Measurements from ENCODE around the gene ADK. TPM values are rescaled to one million over a fixed set of nuclear protein-coding genes. Genes with fewer than 3 reads are reported as not detected.

The ADK gene
- total and polyA plus RNA-seq, 8 donors, result 7.2 to 66.1 (median 21.5) TPM

GRCh38 chr10:74541375-74541774, 390.4 kb downstream of the ADK start:
- Histone ChIP-seq H3K4me1 (peaks cover 0 to 5% (median 2%) of the 10 kb centered on the region in 4 donors), H3K4me3 (no peak overlapping the region), H3K27me3 (no peaks in the 10 kb centered on the region), H3K36me3 (no peaks in the 10 kb centered on the region), H3K9me3 (no peaks in the 10 kb centered on the region), H3K27ac (no peak overlapping the region)
- WGBS, 5 donors, result 93 to 100% (median 96%) methylated on average over 1 of the region's 1 CpG
- no peak for DNase-seq
- TF ChIP-seq, protein P1, sequence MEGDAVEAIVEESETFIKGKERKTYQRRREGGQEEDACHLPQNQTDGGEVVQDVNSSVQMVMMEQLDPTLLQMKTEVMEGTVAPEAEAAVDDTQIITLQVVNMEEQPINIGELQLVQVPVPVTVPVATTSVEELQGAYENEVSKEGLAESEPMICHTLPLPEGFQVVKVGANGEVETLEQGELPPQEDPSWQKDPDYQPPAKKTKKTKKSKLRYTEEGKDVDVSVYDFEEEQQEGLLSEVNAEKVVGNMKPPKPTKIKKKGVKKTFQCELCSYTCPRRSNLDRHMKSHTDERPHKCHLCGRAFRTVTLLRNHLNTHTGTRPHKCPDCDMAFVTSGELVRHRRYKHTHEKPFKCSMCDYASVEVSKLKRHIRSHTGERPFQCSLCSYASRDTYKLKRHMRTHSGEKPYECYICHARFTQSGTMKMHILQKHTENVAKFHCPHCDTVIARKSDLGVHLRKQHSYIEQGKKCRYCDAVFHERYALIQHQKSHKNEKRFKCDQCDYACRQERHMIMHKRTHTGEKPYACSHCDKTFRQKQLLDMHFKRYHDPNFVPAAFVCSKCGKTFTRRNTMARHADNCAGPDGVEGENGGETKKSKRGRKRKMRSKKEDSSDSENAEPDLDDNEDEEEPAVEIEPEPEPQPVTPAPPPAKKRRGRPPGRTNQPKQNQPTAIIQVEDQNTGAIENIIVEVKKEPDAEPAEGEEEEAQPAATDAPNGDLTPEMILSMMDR (IDR thresholded peaks at IDR 0.05), result no peak
- no peak for TF ChIP-seq EP300 (IDR thresholded peaks at IDR 0.05)
- TF ChIP-seq POLR2AphosphoS5 (IDR thresholded peaks at IDR 0.05), result no peak
- intact Hi-C loops (cut with DNase I; ENCODE audit: low total_unique reads), result no loop called here

DNA sequence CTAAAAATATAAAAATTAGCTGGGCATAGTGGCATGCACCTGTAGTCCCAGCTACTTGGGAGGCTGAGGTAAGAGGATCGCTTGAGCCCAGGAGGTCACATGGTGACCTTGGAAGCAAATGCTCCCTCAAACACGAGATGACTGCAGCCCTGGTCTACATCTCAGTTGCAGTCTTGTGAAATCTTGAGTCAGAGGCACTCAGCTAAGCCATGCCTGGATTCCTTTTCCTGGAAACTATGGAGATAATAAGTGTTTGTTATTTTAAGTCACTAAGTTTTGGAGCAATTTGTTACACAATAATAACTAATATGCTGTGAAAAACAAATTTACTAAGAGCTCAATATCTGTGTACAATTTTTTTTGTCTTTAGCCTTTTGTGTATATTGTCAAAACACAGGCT, 391.1 kb downstream of the ADK start:
- peak overlapping the region in 2 of 5 donors; percentile 16 to 35 for H3K27ac ChIP-seq
- 65 to 89% (median 69%) methylated on average over 2 of the region's 2 CpGs for WGBS, 5 donors
- intact Hi-C loops (cut with DNase I; ENCODE audit: low total_unique reads), result no loop called here

GRCh38 chr10:74543276-74543675, 392.3 kb downstream of the ADK start:
- Histone ChIP-seq H3K4me3 (no peak overlapping the region), H3K9me3 (no peaks in the 10 kb centered on the region), H3K27ac (peak overlapping the region in 1 of 5 donors; percentile 13), H3K4me1 (peaks cover 0 to 5% (median 2%) of the 10 kb centered on the region in 4 donors), H3K27me3 (no peaks in the 10 kb centered on the region), H3K36me3 (no peaks in the 10 kb centered on the region)
- DNase-seq, result no peak
- intact Hi-C loops (cut with DNase I; ENCODE audit: low total_unique reads), result no loop called here
- TF ChIP-seq, protein P1 (IDR thresholded peaks at IDR 0.05), result no peak
- 66 to 91% (median 81%) methylated on average over 1 of the region's 1 CpG for WGBS, 5 donors

More for the DNA sequence above, 391.1 kb downstream of the ADK start:
- TF ChIP-seq EP300 (IDR thresholded peaks at IDR 0.05) (no peak), POLR2AphosphoS5 (IDR thresholded peaks at IDR 0.05) (peak; percentile 60 to 78 (median 76))
- DNase-seq, result peak in 1 of 2 donors; percentile 5
- Histone ChIP-seq H3K4me3 (no peak overlapping the region), H3K27me3 (no peaks in the 10 kb centered on the region), H3K4me1 (peaks cover 0 to 5% (median 2%) of the 10 kb centered on the region in 4 donors), H3K9me3 (no peaks in the 10 kb centered on the region), H3K36me3 (no peaks in the 10 kb centered on the region)

DNA sequence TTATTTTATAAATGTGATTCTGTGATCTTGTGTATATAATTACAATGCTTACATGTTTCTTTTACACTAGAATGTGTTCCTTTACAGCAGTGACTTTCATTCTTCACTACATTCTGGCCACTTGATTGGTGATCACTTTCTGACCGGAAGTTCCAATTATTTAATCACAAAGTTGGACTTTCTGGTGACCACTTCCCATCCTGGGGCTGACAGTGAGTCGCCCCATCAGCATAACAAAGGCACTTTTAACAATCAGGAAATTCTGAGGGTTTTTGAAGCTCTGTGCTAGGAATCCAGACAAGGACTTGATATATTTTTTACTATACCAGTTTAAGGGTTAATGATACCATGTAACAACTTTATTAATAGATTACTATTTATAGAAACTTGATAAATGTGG, 393.1 kb downstream of the ADK start:
- Histone ChIP-seq H3K27ac (peak overlapping the region in 1 of 5 donors; percentile 9), H3K4me1 (peaks cover 0 to 5% (median 2%) of the 10 kb centered on the region in 4 donors), H3K27me3 (no peaks in the 10 kb centered on the region), H3K9me3 (no peaks in the 10 kb centered on the region), H3K4me3 (no peak overlapping the region), H3K36me3 (no peaks in the 10 kb centered on the region)
- no peak for DNase-seq
- intact Hi-C loops (cut with DNase I; ENCODE audit: low total_unique reads), result no loop called here
- TF ChIP-seq, protein P1 (IDR thresholded peaks at IDR 0.05), result no peak
- no peak for TF ChIP-seq EP300 (IDR thresholded peaks at IDR 0.05)
- no peak for TF ChIP-seq POLR2A (IDR thresholded peaks at IDR 0.05)
- no peak for TF ChIP-seq POLR2AphosphoS5 (IDR thresholded peaks at IDR 0.05)
- 86 to 94% (median 90%) methylated on average over 2 of the region's 2 CpGs for WGBS, 5 donors

DNA sequence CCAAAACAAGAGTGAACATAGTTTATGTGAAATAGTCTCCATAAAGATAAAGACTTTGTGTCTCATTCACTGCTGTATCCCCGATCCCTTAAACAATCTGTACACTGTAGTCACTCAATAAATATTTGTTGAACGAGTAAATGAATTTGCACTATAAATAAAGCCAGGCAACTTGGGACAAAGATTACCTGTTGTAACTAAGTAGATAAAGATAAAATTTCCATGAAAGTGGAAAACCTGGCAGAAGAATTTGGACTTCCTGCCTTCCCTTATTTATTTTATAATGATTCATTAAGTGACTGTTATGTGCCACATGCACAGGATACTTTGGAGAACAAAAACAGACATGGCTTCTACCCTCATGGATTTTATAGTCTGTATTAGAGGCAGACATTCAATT, 397.7 kb downstream of the ADK start:
- peaks cover 0 to 5% (median 2%) of the 10 kb centered on the region in 4 donors for H3K4me1 ChIP-seq
- intact Hi-C loops (cut with DNase I; ENCODE audit: low total_unique reads), result no loop called here
- no peaks in the 10 kb centered on the region for H3K36me3 ChIP-seq
- no peak overlapping the region for H3K4me3 ChIP-seq
- no peak for DNase-seq
- H3K27ac ChIP-seq, result no peak overlapping the region
- H3K9me3 ChIP-seq, result no peaks in the 10 kb centered on the region
- WGBS, 5 donors, result 24 to 59% (median 38%) methylated on average over 2 of the region's 2 CpGs
- TF ChIP-seq POLR2AphosphoS5 (IDR thresholded peaks at IDR 0.05), result peak in 2 of 3 donors; percentile 6 to 41
- TF ChIP-seq POLR2A (IDR thresholded peaks at IDR 0.05), result no peak
- no peaks in the 10 kb centered on the region for H3K27me3 ChIP-seq

All from stomach (tissue), 9 donors.